DOHH2 (cell line): ENCODE data around the gene THAP11.

ENCODE experiments used
- CTCF ChIP-seq: fragments of 200-600 bp; sonication (generic); IDR thresholded peaks from one replicate; pipeline ENCODE4 v1.5.1; 2014; ENCODE audit warnings: antibody characterized with exemption, mild to moderate bottlenecking, low read depth, low read length; ENCODE audit not compliant: poor library complexity, severe bottlenecking
- EZH2phosphoT487 ChIP-seq: fragments of 200-600 bp; sonication (generic); IDR thresholded peaks from 2 replicates; pipeline ENCODE4 v1.6.1; 2017; ENCODE audit warnings: borderline replicate concordance, mild to moderate bottlenecking, antibody characterized with exemption, low read length, moderate library complexity, mixed read lengths

- TF ChIP-seq CTCF (no peak), EZH2phosphoT487 (no peak)
These were observed 20.8 kb downstream of the THAP11 start for GRCh38 chr16:67862623-67863583.
